PC-9 (cell line): Measurements from ENCODE around the gene NEDD8. TPM values are rescaled to one million over a fixed set of nuclear protein-coding genes. Genes with fewer than 3 reads are reported as not detected.

Experiments used
- BruUV-seq: library from RNA; stranded (reverse); fragments of 400-500 nt; replicated peaks from 2 replicates; lab custom pipeline; 2021; lab: Mats Ljungman, UMichigan
- CTCF ChIA-PET: fragments of 300-600 bp; sonication (Branson Sonifier 250); formaldehyde crosslinking; loops from one replicate; lab custom pipeline; 2022; ENCODE audit warnings: antibody characterized with exemption; lab: Charles Lee
- POLR2A ChIA-PET: fragments of 300-600 bp; sonication (Branson Sonifier 250); formaldehyde crosslinking; loops from one replicate; lab custom pipeline; 2022; ENCODE audit warnings: antibody characterized with exemption; ENCODE audit not compliant: unreplicated experiment; lab: Charles Lee
- DNase-seq, 2 experiments: peaks; one replicate each; pipeline versions ENCODE4 v3.0.0 to v3.0.0-alpha.2; 2015 to 2022; ENCODE audit warnings: mixed read lengths in 1 of 2
- H2AFZ ChIP-seq: fragments of 200-600 bp; sonication (generic); 2 replicates; pipeline ENCODE4 v1.8.1; 2017; ENCODE audit warnings: antibody characterized with exemption
- H3F3A ChIP-seq: fragments of 200-600 bp; sonication (generic); 2 replicates; pipeline ENCODE4 v1.8.1; 2017; ENCODE audit warnings: antibody characterized with exemption, mild to moderate bottlenecking, low read depth; ENCODE audit not compliant: insufficient read depth
- H3K27ac ChIP-seq: fragments of 200-600 bp; sonication (generic); 2 replicates; pipeline ENCODE4 v1.6.1; 2016; ENCODE audit warnings: mixed run types
- H3K27me3 ChIP-seq: fragments of 200-600 bp; sonication (generic); 2 replicates; pipeline ENCODE4 v1.6.1; 2016; ENCODE audit warnings: low read depth, mixed run types; ENCODE audit not compliant: insufficient read depth
- H3K36me3 ChIP-seq: fragments of 200-600 bp; sonication (generic); 2 replicates; pipeline ENCODE4 v1.6.1; 2016; ENCODE audit warnings: low read depth, mixed run types
- H3K4me1 ChIP-seq: fragments of 200-600 bp; sonication (generic); replicated peaks from 2 replicates; pipeline ENCODE4 v1.6.1; 2016; ENCODE audit warnings: mixed run types; ENCODE audit not compliant: insufficient read depth
- H3K4me2 ChIP-seq: fragments of 200-600 bp; sonication (generic); 2 replicates; pipeline ENCODE4 v1.6.1; 2017; ENCODE audit warnings: mixed run types
- H3K4me3 ChIP-seq: fragments of 200-600 bp; sonication (generic); 2 replicates; pipeline ENCODE4 v1.6.1; 2016; ENCODE audit warnings: mixed run types
- H3K79me2 ChIP-seq: fragments of 200-600 bp; sonication (generic); 2 replicates; pipeline ENCODE4 v1.6.1; 2017; ENCODE audit warnings: low read depth, mixed run types
- H3K9me2 ChIP-seq: fragments of 200-600 bp; sonication (generic); 2 replicates; pipeline ENCODE4 v1.8.1; 2017; ENCODE audit warnings: mild to moderate bottlenecking; ENCODE audit not compliant: insufficient read depth
- H3K9me3 ChIP-seq: fragments of 200-600 bp; sonication (generic); 2 replicates; pipeline ENCODE4 v1.8.1; 2016; ENCODE audit warnings: low read depth; ENCODE audit not compliant: insufficient read depth
- H4K20me1 ChIP-seq: fragments of 200-600 bp; sonication (generic); 2 replicates; pipeline ENCODE4 v1.8.1; 2017; ENCODE audit not compliant: insufficient read depth
- CTCF ChIP-seq: fragments of 200-600 bp; sonication (generic); conservative IDR thresholded peaks from 2 replicates; pipeline ENCODE4 v1.6.1; 2017; ENCODE audit warnings: mixed run types, antibody characterized with exemption, mild to moderate bottlenecking, moderate library complexity
- EZH2 ChIP-seq: fragments of 200-600 bp; sonication (generic); IDR thresholded peaks from 2 replicates; pipeline ENCODE4 v1.8.0; 2017; ENCODE audit warnings: antibody characterized with exemption, low read depth
- intact Hi-C: fragments of 100-400 bp; cut with micrococcal nuclease; formaldehyde crosslinking; loops from one replicate; pipeline ENCODE4 v1.10.0; 2022; ENCODE audit not compliant: unreplicated experiment
- total RNA-seq: library from RNA; stranded (reverse); gene quantifications from 2 replicates; pipeline ENCODE4 v1.2.3, GENCODE V29; 2021

The NEDD8 gene
- total RNA-seq, 1 experiment from 2014 or later = 179 TPM

DNA sequence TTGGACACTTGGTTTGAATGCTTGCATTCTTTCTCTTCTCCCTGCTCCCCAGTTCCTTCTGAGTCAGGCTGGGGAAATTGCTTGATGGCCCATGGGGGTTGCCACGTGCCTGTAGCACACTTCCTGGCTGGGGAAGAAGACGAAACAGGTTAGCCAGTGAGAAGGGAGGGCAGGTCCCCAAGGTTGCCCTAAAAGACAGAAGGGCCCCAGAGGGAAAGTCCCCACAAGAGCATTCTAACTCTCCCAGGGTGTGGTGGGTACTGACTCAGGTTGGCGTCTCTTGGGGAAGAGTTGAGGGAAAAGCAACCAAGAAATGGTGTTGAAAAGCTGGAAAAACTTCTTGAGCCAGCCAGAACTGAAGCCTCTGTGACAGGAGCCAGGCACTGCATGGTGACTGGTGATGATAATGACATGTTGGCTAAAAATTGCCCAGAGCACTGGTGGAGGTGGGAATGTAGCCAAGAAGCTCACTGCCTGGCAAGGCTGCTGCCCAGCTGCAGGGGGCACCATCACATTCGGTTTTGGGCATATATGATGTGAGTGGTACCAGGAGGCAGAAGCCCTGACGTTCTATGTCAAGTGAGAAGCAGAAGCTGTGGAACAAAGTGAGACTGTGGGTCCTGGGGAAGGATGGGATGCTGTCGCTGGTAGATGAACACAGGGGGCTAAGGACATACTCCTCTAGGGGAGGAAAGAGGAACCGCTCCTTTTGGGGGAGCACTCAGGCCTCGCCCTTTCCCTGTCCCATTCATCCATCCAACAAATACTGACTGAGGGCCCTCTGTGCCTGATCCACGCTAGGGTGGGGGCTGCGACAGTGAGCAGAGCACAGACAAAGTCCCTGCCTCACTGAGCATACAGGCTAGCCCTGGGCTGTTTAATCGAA is 47.4 kb upstream of the NEDD8 start:
- H3K9me3 ChIP-seq = no peaks in the 10 kb centered on the region
- no peaks in the 10 kb centered on the region for H3K27me3 ChIP-seq
- DNase-seq = peak in 1 of 2 experiments; percentile 51
- H3K27ac ChIP-seq = 0 out of 2 replicates have a peak overlapping the region, but pooled peaks have one; percentile 26
- no TSS peak for BruUV-seq
- no peaks in the 10 kb centered on the region for H4K20me1 ChIP-seq
- TF ChIP-seq CTCF (peak; percentile 45), EZH2 (no peak)
- H3F3A ChIP-seq = peaks cover 10% of the 10 kb centered on the region
- intact Hi-C loops = no loop called here
- ChIA-PET CTCF (no interaction called here), POLR2A (no interaction called here)
- H3K79me2 ChIP-seq = no peaks in the 10 kb centered on the region
- H3K9me2 ChIP-seq = no peaks in the 10 kb centered on the region
- no peaks in the 10 kb centered on the region for H3K36me3 ChIP-seq
- no peak overlapping the region for H3K4me3 ChIP-seq
- peaks cover 8% of the 10 kb centered on the region for H3K4me1 ChIP-seq
- no peak overlapping the region; the same call in 1 of the 2 replicates for H3K4me2 ChIP-seq
- no peak overlapping the region for H2AFZ ChIP-seq

DNA sequence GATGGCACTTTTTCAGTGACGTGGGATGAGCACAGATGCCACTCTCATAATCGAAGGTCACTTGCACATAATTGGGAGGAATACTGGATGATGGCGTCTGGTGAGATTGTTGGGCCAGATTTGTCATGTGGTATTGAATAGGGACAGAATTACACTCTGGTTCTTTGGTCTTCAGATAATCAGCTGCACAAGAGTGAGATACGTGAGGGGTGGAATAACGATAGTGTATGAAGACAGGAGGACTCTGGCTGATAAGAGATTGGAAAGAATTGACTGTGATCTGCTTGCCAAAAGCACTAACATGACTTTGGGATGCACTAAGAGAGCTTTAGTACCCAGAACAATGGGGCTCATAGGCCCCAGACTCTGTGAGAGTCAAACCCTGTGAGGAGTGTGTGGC is 46.3 kb upstream of the NEDD8 start:
- Histone ChIP-seq H3K9me2 (no peaks in the 10 kb centered on the region), H3F3A (peaks cover 21% of the 10 kb centered on the region), H3K4me1 (peaks cover 19% of the 10 kb centered on the region), H2AFZ (no peak overlapping the region), H3K27ac (no peak overlapping the region), H3K4me2 (no peak overlapping the region), H3K36me3 (no peaks in the 10 kb centered on the region), H3K79me2 (no peaks in the 10 kb centered on the region), H3K4me3 (no peak overlapping the region), H3K27me3 (no peaks in the 10 kb centered on the region), H3K9me3 (no peaks in the 10 kb centered on the region), H4K20me1 (no peaks in the 10 kb centered on the region)
- ChIA-PET POLR2A (no interaction called here), CTCF (no interaction called here)
- intact Hi-C loops = no loop called here
- BruUV-seq = no TSS peak
- DNase-seq = no peak
- TF ChIP-seq CTCF (no peak), EZH2 (no peak)

DNA sequence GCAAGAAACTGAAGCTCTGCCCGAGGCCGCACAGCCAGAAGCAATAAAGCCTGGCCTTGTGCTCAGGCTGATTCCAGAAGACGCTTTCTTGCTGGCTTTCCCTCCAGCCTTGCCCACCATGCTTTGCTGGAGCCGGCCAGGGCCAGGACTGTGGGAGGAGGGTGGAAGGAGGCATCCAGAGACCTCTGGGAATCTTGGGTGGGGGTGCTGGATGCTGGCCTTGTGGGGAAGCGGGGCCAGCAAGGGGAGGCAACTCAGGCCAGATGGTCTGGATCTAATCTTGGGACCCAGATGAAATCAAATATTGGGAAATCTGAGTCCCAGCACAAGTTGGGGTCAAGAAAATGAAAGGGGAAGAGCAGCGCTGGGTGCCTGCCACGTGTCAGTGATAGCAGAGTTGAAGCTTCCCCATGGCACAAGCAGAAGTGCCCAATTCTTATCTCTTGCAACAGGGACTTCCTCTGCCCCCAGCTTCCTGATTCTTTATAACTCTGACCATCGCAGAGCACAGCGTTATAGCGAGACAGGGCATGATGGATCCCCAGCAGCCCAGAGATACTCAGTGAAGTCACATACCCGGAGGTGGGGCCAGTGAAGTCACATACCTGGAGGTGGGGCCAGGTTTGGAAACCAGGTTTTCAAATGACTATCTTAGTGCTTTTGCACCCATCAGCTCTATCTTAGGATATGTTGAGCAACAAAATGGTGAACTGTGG is 45.6 kb upstream of the NEDD8 start:
- Histone ChIP-seq H3K27me3 (no peaks in the 10 kb centered on the region), H3K36me3 (no peaks in the 10 kb centered on the region), H3K4me2 (no peak overlapping the region), H3K4me1 (peaks cover 20% of the 10 kb centered on the region), H3K27ac (no peak overlapping the region), H3K9me2 (no peaks in the 10 kb centered on the region), H3K79me2 (no peaks in the 10 kb centered on the region), H2AFZ (no peak overlapping the region), H3K9me3 (no peaks in the 10 kb centered on the region), H4K20me1 (no peaks in the 10 kb centered on the region), H3K4me3 (no peak overlapping the region), H3F3A (peaks cover 21% of the 10 kb centered on the region)
- BruUV-seq = no TSS peak
- CTCF ChIA-PET = no interaction called here
- POLR2A ChIA-PET = no interaction called here
- intact Hi-C loops = no loop called here
- DNase-seq = no peak
- TF ChIP-seq CTCF (no peak), EZH2 (no peak)
